Stomach (tissue), 9 donors: ENCODE data around the gene CTRL. TPM values are rescaled to one million over a fixed set of nuclear protein-coding genes. Genes with fewer than 3 reads are reported as not detected.

Experiments
- DNase-seq, 2 donors: peaks; one replicate each; pipeline versions ENCODE4 v3.0.0 to v3.0.0-alpha.2; 2013 to 2019
- H3K27ac ChIP-seq, 5 donors: fragments of 200-600 bp in 4 of 5; sonication (generic) in 4 of 5; one replicate each; pipeline ENCODE4 v1.5.1; 2013 to 2019; ENCODE audit warnings: mild to moderate bottlenecking in 1 of 5, moderate library complexity in 1 of 5
- H3K27me3 ChIP-seq, 3 donors: fragments of 200-600 bp; sonication (generic); one replicate each; pipeline ENCODE4 v1.5.1; 2017 to 2019; ENCODE audit warnings: mixed run types in 1 of 3
- H3K36me3 ChIP-seq, 4 donors: fragments of 200-600 bp; sonication (generic); 1 replicate in 3 of 4; 2 replicates in 1 of 4; pipeline ENCODE4 v1.5.1; 2016 to 2019
- H3K4me1 ChIP-seq, 4 donors: fragments of 200-600 bp; sonication (generic); one replicate each; pipeline ENCODE4 v1.5.1; 2016 to 2019
- H3K4me3 ChIP-seq, 4 donors: fragments of 200-600 bp; sonication (generic) in 3 of 4; one replicate each; pipeline ENCODE4 v1.5.1; 2016 to 2019; ENCODE audit warnings: mild to moderate bottlenecking in 1 of 4
- H3K9me3 ChIP-seq, 4 donors: fragments of 200-600 bp; sonication (generic); one replicate each; pipeline ENCODE4 v1.5.1; 2016 to 2019
- EP300 ChIP-seq: sonication (generic); formaldehyde crosslinking; IDR thresholded peaks from one replicate; pipeline ENCODE4 v1.6.1; 2017; ENCODE audit warnings: antibody characterized with exemption
- POLR2A ChIP-seq, 4 donors: fragments of 450-650 bp; IDR thresholded peaks; one replicate each; pipeline ENCODE4 v1.6.1; 2016; ENCODE audit warnings: antibody characterized with exemption in 4 of 4, control low read depth in 2 of 4, mild to moderate bottlenecking in 1 of 4, moderate library complexity in 1 of 4
- POLR2AphosphoS5 ChIP-seq, 3 donors: sonication (generic); formaldehyde crosslinking; IDR thresholded peaks; one replicate each; pipeline ENCODE4 v1.6.1; 2016; ENCODE audit warnings: antibody characterized with exemption in 3 of 3
- WGBS, 5 donors: extraction: QIAGEN DNeasy Blood & Tissue Kit in 3 of 5; methylation state at CpG; one replicate each; pipeline versions ENCODE4 v1.1.5 to v1.1.7; 2013 to 2018; 5-methylcytosine and 5-hydroxymethylcytosine counted together
- intact Hi-C: fragments of 100-400 bp; cut with DNase I; formaldehyde crosslinking; loops from one replicate; pipeline ENCODE4 v1.15.1; 2023; ENCODE audit warnings: low total_unique reads
- polyA plus RNA-seq, 3 donors: library from polyadenylated mRNA; stranded (reverse); fragments of 200-250 nt; gene quantifications; one replicate each; pipeline ENCODE4 v1.2.3, GENCODE V29; 2013
- total RNA-seq, 5 donors: library from RNA; depleted of rRNA; stranded (reverse); fragments of >200 nt; gene quantifications; one replicate each; pipeline versions ENCODE4 v1.1.0 to v1.2.3, GENCODE V29; 2014 to 2016
- TF ChIP-seq, protein P1 (sequence below), 7 experiments: fragments of 450-650 bp in 4 of 7; fragments of 200-600 bp in 3 of 7; sonication (generic) in 3 of 7; IDR thresholded peaks; one replicate each; pipeline ENCODE4 v1.5.1; 2016 to 2019; ENCODE audit warnings: antibody characterized with exemption in 7 of 7, control low read depth in 2 of 7, mild to moderate bottlenecking in 1 of 7
- donor health status: healthy with polysubstance abuse.
- donor health status: Bipolar disorder and iron deficiency.
- donor health status: healthy.

CTRL gene
- total and polyA plus RNA-seq, 8 donors, result 0.37 to 11.0 (median 2.1) TPM; not detected in 1

DNA sequence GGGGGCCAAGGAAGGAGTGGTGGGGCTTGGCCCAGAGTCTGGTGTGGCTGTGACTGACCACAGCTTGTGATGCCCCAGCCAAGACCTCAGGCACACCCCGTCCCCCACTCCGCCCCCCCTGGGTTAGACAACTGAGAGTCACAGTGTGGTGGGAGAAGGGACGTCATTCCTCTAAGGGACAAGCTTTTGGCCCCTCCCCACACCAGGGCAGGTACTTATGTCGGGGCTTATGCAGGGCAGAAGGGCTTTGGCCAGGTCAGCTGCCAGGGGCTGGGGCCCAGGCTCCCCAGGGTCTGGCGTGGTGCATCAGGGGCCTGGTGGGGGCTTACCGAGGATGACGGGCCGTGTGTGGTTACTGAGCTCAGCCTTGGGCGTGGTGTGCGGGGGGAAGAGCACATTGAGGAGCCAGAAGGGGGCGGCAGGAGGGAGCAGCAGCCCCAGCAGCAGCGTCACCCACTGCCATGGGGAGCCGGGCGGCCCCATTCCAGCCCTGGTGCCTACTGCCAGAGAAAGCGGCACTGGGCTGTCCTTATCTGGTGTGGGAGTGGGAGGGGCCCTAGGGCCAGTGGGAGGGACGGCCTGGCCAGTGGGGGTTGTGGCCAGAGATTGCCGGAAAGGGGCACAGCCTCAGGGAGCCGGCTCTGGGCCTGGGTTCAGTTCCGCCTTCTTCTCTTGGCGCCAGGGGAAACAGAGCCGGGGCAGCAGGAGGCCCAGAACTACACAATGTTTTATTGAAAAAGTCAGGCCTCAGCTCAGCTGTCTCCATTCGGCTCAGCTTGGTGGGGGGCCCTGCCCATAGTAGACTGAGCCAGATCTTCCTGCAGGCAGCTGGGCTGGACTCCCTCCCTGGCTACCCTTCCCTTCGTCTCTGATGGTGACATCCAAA is 12.2 kb upstream of the CTRL start, which contains the start of gene LCAT:
LCAT (minus strand) TSS at position 502 of the 886 bp plus-strand sequence; CDS start at position 483, 19 bp downstream.
- 22 to 55% (median 39%) methylated on average over 22 to 23 of the region's 23 CpGs for WGBS, 5 donors
- peaks cover 41 to 83% (median 67%) of the 10 kb centered on the region in 4 donors for H3K36me3 ChIP-seq
- no peaks in the 10 kb centered on the region for H3K27me3 ChIP-seq
- peak; percentile 68 to 72 for DNase-seq
- H3K4me1 ChIP-seq, result peaks cover 25 to 55% (median 50%) of the 10 kb centered on the region in 4 donors
- H3K4me3 ChIP-seq, result peak within 1 kb of the TSS in 2 of 4 donors; percentile 8 to 18
- TF ChIP-seq EP300 (no peak), POLR2AphosphoS5 (IDR thresholded peaks at IDR 0.05) (peak; percentile 38 to 75 (median 57))
- peak within 1 kb of the TSS; percentile 5 to 82 (median 76) for H3K27ac ChIP-seq
- intact Hi-C loops, result no loop called here
- H3K9me3 ChIP-seq, result no peaks in the 10 kb centered on the region

DNA sequence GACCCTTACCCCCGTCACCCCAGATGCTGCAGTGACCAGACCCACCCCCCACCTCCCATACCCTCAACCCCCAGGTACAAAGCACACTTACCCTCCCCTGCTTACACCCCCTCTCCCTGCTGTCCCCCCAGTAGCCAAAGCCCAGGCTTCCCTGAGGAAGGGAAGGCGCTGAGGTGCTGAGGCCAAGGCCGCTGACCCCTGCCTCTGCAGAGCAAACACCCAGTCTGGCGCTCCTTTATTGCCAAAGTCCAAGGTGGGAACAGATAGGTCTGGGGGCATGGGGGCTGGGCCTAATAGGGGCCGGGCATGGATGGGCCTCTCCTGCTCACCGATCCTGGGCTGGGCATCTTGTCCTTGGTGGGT is 11.6 kb upstream of the CTRL start:
- WGBS, 5 donors, result 62 to 86% (median 70%) methylated on average over 4 to 6 of the region's 6 CpGs
- no peaks in the 10 kb centered on the region for H3K27me3 ChIP-seq
- DNase-seq, result no peak
- intact Hi-C loops, result no loop called here
- peak overlapping the region in 4 of 5 donors; percentile 70 to 82 (median 76) for H3K27ac ChIP-seq
- H3K36me3 ChIP-seq, result peaks cover 36 to 77% (median 61%) of the 10 kb centered on the region in 4 donors
- TF ChIP-seq POLR2A (IDR thresholded peaks at IDR 0.05) (no peak), POLR2AphosphoS5 (IDR thresholded peaks at IDR 0.05) (no peak), EP300 (no peak)
- TF ChIP-seq, protein P1, sequence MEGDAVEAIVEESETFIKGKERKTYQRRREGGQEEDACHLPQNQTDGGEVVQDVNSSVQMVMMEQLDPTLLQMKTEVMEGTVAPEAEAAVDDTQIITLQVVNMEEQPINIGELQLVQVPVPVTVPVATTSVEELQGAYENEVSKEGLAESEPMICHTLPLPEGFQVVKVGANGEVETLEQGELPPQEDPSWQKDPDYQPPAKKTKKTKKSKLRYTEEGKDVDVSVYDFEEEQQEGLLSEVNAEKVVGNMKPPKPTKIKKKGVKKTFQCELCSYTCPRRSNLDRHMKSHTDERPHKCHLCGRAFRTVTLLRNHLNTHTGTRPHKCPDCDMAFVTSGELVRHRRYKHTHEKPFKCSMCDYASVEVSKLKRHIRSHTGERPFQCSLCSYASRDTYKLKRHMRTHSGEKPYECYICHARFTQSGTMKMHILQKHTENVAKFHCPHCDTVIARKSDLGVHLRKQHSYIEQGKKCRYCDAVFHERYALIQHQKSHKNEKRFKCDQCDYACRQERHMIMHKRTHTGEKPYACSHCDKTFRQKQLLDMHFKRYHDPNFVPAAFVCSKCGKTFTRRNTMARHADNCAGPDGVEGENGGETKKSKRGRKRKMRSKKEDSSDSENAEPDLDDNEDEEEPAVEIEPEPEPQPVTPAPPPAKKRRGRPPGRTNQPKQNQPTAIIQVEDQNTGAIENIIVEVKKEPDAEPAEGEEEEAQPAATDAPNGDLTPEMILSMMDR (IDR thresholded peaks at IDR 0.05), result no peak
- no peak overlapping the region for H3K4me3 ChIP-seq
- H3K4me1 ChIP-seq, result peaks cover 25 to 55% (median 50%) of the 10 kb centered on the region in 4 donors
- H3K9me3 ChIP-seq, result no peaks in the 10 kb centered on the region

DNA sequence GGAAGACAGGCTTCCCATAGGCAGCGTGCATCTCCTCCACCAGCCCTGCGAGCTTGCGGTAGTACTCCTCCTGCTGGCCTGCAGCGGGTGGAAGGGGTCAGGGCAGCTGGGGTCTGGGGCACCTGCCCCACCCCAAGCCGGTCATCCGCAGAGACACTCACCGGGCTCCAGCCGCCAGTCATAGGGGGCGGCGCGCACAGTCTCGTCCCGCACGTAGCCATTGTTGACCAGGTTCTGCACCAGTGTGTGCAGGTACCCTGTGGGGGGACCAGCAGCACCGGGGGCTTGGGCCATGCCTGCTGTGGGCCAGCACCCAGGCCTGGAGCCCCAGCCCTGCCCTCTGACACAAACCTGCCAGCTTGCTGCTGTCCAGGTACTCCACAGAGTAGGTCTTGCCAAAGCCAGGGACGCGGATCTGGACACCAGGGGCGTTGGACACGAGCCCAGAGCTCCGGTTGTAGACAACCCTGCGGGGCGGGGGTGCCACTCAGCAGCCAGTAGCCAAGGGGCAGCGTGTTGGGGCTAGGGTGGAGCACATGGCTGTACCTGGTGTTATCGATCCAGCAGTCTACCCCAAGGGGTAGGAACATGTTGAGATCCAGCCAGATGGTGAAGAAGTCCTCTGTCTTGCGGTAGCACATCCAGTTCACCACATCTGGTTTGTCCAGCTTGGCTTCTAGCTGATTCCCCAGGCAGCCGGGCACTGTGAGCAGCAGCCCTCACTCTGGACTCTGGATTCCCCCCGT is 11.0 kb upstream of the CTRL start:
- H3K9me3 ChIP-seq, result no peaks in the 10 kb centered on the region
- TF ChIP-seq, protein P1 (IDR thresholded peaks at IDR 0.05), result no peak
- TF ChIP-seq EP300 (no peak), POLR2A (IDR thresholded peaks at IDR 0.05) (no peak), POLR2AphosphoS5 (IDR thresholded peaks at IDR 0.05) (no peak)
- WGBS, 5 donors, result 68 to 77% (median 73%) methylated on average over 17 to 27 of the region's 27 CpGs
- peak overlapping the region in 4 of 5 donors; percentile 70 to 82 (median 76) for H3K27ac ChIP-seq
- no peaks in the 10 kb centered on the region for H3K27me3 ChIP-seq
- H3K4me3 ChIP-seq, result no peak overlapping the region
- peaks cover 25 to 56% (median 51%) of the 10 kb centered on the region in 4 donors for H3K4me1 ChIP-seq
- DNase-seq, result no peak
- peaks cover 31 to 71% (median 55%) of the 10 kb centered on the region in 4 donors for H3K36me3 ChIP-seq
- intact Hi-C loops, result no loop called here

DNA sequence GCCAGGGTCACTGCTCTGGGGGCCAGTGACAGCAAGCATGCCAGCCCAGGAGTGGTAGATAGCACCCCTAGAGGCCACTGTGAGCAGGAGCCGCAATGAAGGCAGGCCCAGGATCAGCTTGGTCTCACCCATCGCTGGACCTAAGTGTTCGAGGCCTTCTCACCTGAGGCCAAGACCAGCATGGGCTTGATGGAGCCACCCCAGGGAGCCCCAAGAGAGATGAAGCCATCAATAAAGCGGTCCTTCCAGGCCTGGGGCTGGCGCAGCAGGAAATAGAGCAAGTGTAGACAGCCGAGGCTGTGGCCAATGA is 10.5 kb upstream of the CTRL start:
- peaks cover 26 to 66% (median 50%) of the 10 kb centered on the region in 4 donors for H3K36me3 ChIP-seq
- peak in 1 of 2 donors; percentile 65 for DNase-seq
- intact Hi-C loops, result no loop called here
- 69 to 82% (median 76%) methylated on average over 6 of the region's 6 CpGs for WGBS, 5 donors
- no peaks in the 10 kb centered on the region for H3K9me3 ChIP-seq
- TF ChIP-seq EP300, result no peak
- TF ChIP-seq, protein P1 (IDR thresholded peaks at IDR 0.05), result peak in 4 of 7 experiments; percentile 24 to 63 (median 40)
- H3K27me3 ChIP-seq, result no peaks in the 10 kb centered on the region
- H3K4me1 ChIP-seq, result peaks cover 29 to 61% (median 56%) of the 10 kb centered on the region in 4 donors
- peak overlapping the region in 3 of 5 donors; percentile 76 to 82 (median 76) for H3K27ac ChIP-seq
- H3K4me3 ChIP-seq, result no peak overlapping the region
